K562 (cell line): Measurements from ENCODE around the gene THADA. TPM values are rescaled to one million over a fixed set of nuclear protein-coding genes. Genes with fewer than 3 reads are reported as not detected.

Source experiments
- CBX1 ChIP-seq: sonication (generic); IDR thresholded peaks from 2 replicates; pipeline ENCODE4 v1.6.1; 2016; ENCODE audit warnings: antibody characterized with exemption, low read depth, mild to moderate bottlenecking
- FOXK1 ChIP-seq: sonication (generic); formaldehyde crosslinking; IDR thresholded peaks from 2 replicates; pipeline ENCODE4 v1.8.0; 2022; ENCODE audit warnings: missing genetic modification reagents, mild to moderate bottlenecking, borderline replicate concordance
- GTF2A2 ChIP-seq: IDR thresholded peaks from 2 replicates; pipeline ENCODE4 v1.6.1; 2016; ENCODE audit warnings: mild to moderate bottlenecking, missing genetic modification characterization, missing compliant biosample characterization
- KAT8 ChIP-seq: fragments of 450-650 bp; IDR thresholded peaks from 2 replicates; pipeline ENCODE4 v1.6.1; 2016; ENCODE audit warnings: low read depth, mild to moderate bottlenecking
- KDM4B ChIP-seq, 2 experiments: fragments of 450-650 bp in 1 of 2; sonication (generic) in 1 of 2; IDR thresholded peaks; 2 replicates each; pipeline ENCODE4 v1.6.1; 2016 to 2017; ENCODE audit warnings: borderline replicate concordance in 2 of 2, antibody characterized with exemption in 1 of 2, low read depth in 1 of 2, mild to moderate bottlenecking in 1 of 2
- KLF16 ChIP-seq: IDR thresholded peaks from 2 replicates; pipeline ENCODE4 v1.6.1; 2016; ENCODE audit warnings: antibody characterized with exemption
- NEUROD1 ChIP-seq: fragments of 150-350 bp; IDR thresholded peaks from 2 replicates; pipeline ENCODE4 v1.6.1; 2014; ENCODE audit warnings: borderline replicate concordance, low read length, low read depth; ENCODE audit not compliant: partially characterized antibody
- POLR2AphosphoS5 ChIP-seq: IDR thresholded peaks from 2 replicates; pipeline ENCODE4 v1.6.1; 2011; ENCODE audit warnings: mild to moderate bottlenecking, low read depth, low read length, moderate library complexity; ENCODE audit not compliant: control insufficient read depth, insufficient read depth
- POLR2H ChIP-seq: IDR thresholded peaks from 2 replicates; pipeline ENCODE4 v1.6.1; 2016; ENCODE audit warnings: missing genetic modification characterization, low read depth, mild to moderate bottlenecking, control low read depth, missing compliant biosample characterization, moderate library complexity
- PTTG1 ChIP-seq: fragments of 450-650 bp; IDR thresholded peaks from 2 replicates; pipeline ENCODE4 v1.6.1; 2016; ENCODE audit warnings: low read depth, mild to moderate bottlenecking, missing genetic modification characterization, missing compliant biosample characterization
- RBM22 ChIP-seq: fragments of 200-400 bp; formaldehyde crosslinking; IDR thresholded peaks from 2 replicates; pipeline ENCODE4 v1.6.1; 2018; ENCODE audit warnings: low read length, low read depth; ENCODE audit not compliant: poor library complexity, severe bottlenecking
- ZBTB1 ChIP-seq: sonication (generic); formaldehyde crosslinking; IDR thresholded peaks from 2 replicates; pipeline ENCODE4 v1.8.1; 2023; ENCODE audit warnings: missing genetic modification reagents, low read depth, mild to moderate bottlenecking, borderline replicate concordance
- ZNF133 ChIP-seq: fragments of 250-450 bp; sonication (Bioruptor Pico); IDR thresholded peaks from 2 replicates; pipeline ENCODE4 v1.4.0; 2020; ENCODE audit warnings: mild to moderate bottlenecking
- ZNF311 ChIP-seq: fragments of 250-450 bp; sonication (Bioruptor Pico); IDR thresholded peaks from 2 replicates; pipeline ENCODE4 v1.4.0; 2020; ENCODE audit warnings: mild to moderate bottlenecking, moderate library complexity
- ZNF766 ChIP-seq: fragments of 200-800 bp; sonication (Bioruptor generic); conservative IDR thresholded peaks from 2 replicates; pipeline ENCODE4 v1.6.1; 2016; ENCODE audit warnings: missing genetic modification characterization, missing compliant biosample characterization
- polyA plus RNA-seq, 8 experiments: library from polyadenylated mRNA; depleted of rRNA in 4 of 8; stranded (reverse) in 5 of 8; unstranded in 3 of 8; fragments of >200 nt; fragmentation: Nextera tagmentation in 2 of 8; fragmentation: Illumina TruSeq in 1 of 8; extraction: Ambion mirVana in 2 of 8; extraction: Trizol in 1 of 8; gene quantifications; 2 replicates each; pipeline versions ENCODE4 v1.2.1 to v1.2.3, GENCODE V29; 2011 to 2014; ENCODE audit warnings: inconsistent platforms in 1 of 8, missing spikeins in 1 of 8
- total RNA-seq, 7 experiments: library from RNA; depleted of rRNA in 6 of 7; stranded (reverse); fragments of >200 nt in 6 of 7; fragmentation: Illumina TruSeq in 2 of 7; extraction: Trizol in 2 of 7; gene quantifications; 2 replicates each; pipeline versions ENCODE4 v1.2.1 to v1.2.3, GENCODE V29; 2011 to 2021; ENCODE audit warnings: low replicate concordance in 1 of 7
- TF ChIP-seq, protein P1 (sequence below), 2 experiments: fragments of 450-650 bp; IDR thresholded peaks; 2 replicates each; pipeline ENCODE4 v1.6.1; 2018; ENCODE audit warnings: mild to moderate bottlenecking in 2 of 2, low read depth in 1 of 2; ENCODE audit not compliant: partially characterized antibody in 2 of 2
- TF ChIP-seq, protein P2 (sequence below), 2 experiments: fragments of 450-650 bp; IDR thresholded peaks; 2 replicates each; pipeline ENCODE4 v1.6.1; 2016
- TF ChIP-seq, protein P3 (sequence below): fragments of 200-800 bp; sonication (Bioruptor generic); IDR thresholded peaks from 2 replicates; pipeline ENCODE4 v1.6.1; 2017; ENCODE audit warnings: missing genetic modification characterization, missing compliant biosample characterization
- TF ChIP-seq, protein P4 (sequence below), 2 experiments: IDR thresholded peaks; 2 replicates each; pipeline ENCODE4 v1.6.1; 2012; ENCODE audit warnings: improper control_type of control experiment in 2 of 2, low read depth in 2 of 2, low read length in 2 of 2, borderline replicate concordance in 1 of 2

Gene THADA
- total and polyA plus RNA-seq, 9 of the 15 experiments (the other 6 are each of a cell fraction or from before 2014, with no cell fraction given) = 17.8 to 34.7 (median 31.9) TPM

DNA sequence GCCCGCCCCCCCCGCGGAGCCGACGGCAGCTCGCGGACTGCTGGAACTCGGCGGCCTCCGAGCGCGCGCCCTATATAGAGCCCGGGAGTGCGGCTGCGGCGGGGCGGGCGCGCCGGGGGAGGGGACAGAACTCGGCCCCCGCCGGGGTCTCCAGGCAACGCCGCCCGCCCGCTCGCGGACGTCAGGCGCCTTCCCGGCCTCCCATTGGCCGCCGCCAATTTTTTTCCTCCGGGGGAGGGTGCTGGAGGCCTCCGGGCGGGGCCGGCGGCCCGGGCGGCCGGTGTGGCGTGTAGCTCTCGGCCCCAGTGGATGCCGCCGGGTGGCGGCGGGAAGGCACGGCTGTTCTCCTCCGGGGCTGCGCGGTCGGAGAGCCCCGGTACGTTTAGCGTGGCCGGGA, 369.3 kb downstream of the THADA start, which contains the start of gene ZFP36L2 (continued):
- TF ChIP-seq, protein P1, sequence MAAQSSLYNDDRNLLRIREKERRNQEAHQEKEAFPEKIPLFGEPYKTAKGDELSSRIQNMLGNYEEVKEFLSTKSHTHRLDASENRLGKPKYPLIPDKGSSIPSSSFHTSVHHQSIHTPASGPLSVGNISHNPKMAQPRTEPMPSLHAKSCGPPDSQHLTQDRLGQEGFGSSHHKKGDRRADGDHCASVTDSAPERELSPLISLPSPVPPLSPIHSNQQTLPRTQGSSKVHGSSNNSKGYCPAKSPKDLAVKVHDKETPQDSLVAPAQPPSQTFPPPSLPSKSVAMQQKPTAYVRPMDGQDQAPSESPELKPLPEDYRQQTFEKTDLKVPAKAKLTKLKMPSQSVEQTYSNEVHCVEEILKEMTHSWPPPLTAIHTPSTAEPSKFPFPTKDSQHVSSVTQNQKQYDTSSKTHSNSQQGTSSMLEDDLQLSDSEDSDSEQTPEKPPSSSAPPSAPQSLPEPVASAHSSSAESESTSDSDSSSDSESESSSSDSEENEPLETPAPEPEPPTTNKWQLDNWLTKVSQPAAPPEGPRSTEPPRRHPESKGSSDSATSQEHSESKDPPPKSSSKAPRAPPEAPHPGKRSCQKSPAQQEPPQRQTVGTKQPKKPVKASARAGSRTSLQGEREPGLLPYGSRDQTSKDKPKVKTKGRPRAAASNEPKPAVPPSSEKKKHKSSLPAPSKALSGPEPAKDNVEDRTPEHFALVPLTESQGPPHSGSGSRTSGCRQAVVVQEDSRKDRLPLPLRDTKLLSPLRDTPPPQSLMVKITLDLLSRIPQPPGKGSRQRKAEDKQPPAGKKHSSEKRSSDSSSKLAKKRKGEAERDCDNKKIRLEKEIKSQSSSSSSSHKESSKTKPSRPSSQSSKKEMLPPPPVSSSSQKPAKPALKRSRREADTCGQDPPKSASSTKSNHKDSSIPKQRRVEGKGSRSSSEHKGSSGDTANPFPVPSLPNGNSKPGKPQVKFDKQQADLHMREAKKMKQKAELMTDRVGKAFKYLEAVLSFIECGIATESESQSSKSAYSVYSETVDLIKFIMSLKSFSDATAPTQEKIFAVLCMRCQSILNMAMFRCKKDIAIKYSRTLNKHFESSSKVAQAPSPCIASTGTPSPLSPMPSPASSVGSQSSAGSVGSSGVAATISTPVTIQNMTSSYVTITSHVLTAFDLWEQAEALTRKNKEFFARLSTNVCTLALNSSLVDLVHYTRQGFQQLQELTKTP (IDR thresholded peaks at IDR 0.05; ENCODE audit: low read depth in 1 of 2, partially characterized antibody in 2 of 2) = no peak
- TF ChIP-seq NEUROD1 = peak; percentile 30
- TF ChIP-seq POLR2H (tag) = peak; percentile 97
- TF ChIP-seq, protein P2, sequence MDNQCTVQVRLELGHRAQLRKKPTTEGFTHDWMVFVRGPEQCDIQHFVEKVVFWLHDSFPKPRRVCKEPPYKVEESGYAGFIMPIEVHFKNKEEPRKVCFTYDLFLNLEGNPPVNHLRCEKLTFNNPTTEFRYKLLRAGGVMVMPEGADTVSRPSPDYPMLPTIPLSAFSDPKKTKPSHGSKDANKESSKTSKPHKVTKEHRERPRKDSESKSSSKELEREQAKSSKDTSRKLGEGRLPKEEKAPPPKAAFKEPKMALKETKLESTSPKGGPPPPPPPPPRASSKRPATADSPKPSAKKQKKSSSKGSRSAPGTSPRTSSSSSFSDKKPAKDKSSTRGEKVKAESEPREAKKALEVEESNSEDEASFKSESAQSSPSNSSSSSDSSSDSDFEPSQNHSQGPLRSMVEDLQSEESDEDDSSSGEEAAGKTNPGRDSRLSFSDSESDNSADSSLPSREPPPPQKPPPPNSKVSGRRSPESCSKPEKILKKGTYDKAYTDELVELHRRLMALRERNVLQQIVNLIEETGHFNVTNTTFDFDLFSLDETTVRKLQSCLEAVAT (IDR thresholded peaks at IDR 0.05) = no peak
- no peak for TF ChIP-seq ZBTB1 (CRISPR knock-in tag)
- TF ChIP-seq ZNF766 (CRISPR knock-in tag) = 0 out of 2 replicates have a peak, but pooled peaks have one; percentile 6
- TF ChIP-seq CBX1 = 0 out of 2 replicates have a peak, but pooled peaks have one; percentile 17
- no peak for TF ChIP-seq FOXK1 (CRISPR knock-in tag)
- peak; percentile 82 for TF ChIP-seq POLR2AphosphoS5
- no peak for TF ChIP-seq KAT8
- TF ChIP-seq RBM22 = peak; percentile 31
- TF ChIP-seq KDM4B (IDR thresholded peaks at IDR 0.05; ENCODE audit: borderline replicate concordance in 2 of 2, low read depth in 1 of 2) = no peak
- TF ChIP-seq ZNF311 (CRISPR knock-in tag) = no peak
- TF ChIP-seq GTF2A2 (tag) = no peak; the same call in 1 of the 2 replicates
- TF ChIP-seq, protein P3, sequence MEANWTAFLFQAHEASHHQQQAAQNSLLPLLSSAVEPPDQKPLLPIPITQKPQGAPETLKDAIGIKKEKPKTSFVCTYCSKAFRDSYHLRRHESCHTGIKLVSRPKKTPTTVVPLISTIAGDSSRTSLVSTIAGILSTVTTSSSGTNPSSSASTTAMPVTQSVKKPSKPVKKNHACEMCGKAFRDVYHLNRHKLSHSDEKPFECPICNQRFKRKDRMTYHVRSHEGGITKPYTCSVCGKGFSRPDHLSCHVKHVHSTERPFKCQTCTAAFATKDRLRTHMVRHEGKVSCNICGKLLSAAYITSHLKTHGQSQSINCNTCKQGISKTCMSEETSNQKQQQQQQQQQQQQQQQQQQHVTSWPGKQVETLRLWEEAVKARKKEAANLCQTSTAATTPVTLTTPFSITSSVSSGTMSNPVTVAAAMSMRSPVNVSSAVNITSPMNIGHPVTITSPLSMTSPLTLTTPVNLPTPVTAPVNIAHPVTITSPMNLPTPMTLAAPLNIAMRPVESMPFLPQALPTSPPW (CRISPR knock-in tag) = peak; percentile 98
- TF ChIP-seq PTTG1 (tag) = no peak
- TF ChIP-seq KLF16 = no peak
- TF ChIP-seq ZNF133 (CRISPR knock-in tag) = no peak
- TF ChIP-seq, protein P4, sequence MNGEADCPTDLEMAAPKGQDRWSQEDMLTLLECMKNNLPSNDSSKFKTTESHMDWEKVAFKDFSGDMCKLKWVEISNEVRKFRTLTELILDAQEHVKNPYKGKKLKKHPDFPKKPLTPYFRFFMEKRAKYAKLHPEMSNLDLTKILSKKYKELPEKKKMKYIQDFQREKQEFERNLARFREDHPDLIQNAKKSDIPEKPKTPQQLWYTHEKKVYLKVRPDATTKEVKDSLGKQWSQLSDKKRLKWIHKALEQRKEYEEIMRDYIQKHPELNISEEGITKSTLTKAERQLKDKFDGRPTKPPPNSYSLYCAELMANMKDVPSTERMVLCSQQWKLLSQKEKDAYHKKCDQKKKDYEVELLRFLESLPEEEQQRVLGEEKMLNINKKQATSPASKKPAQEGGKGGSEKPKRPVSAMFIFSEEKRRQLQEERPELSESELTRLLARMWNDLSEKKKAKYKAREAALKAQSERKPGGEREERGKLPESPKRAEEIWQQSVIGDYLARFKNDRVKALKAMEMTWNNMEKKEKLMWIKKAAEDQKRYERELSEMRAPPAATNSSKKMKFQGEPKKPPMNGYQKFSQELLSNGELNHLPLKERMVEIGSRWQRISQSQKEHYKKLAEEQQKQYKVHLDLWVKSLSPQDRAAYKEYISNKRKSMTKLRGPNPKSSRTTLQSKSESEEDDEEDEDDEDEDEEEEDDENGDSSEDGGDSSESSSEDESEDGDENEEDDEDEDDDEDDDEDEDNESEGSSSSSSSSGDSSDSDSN (IDR thresholded peaks at IDR 0.05; ENCODE audit: borderline replicate concordance in 1 of 2, low read depth in 2 of 2, low read length in 2 of 2) = no peak; a peak in 1 of 4 replicates
